Endodermal cell (in vitro differentiated cells): Measurements from ENCODE around the gene EEA1. TPM values are rescaled to one million over a fixed set of nuclear protein-coding genes. Genes with fewer than 3 reads are reported as not detected.

Experiments used
- DNase-seq: peaks from one replicate; pipeline ENCODE4 v3.0.0-alpha.2; 2017
- H3K27ac ChIP-seq: 2 replicates; pipeline ENCODE4 v1.5.1; 2013; ENCODE audit warnings: mild to moderate bottlenecking, low read depth, low read length, moderate library complexity
- H3K27me3 ChIP-seq: 2 replicates; pipeline ENCODE4 v1.6.1; 2013; ENCODE audit warnings: mild to moderate bottlenecking, low read length, moderate library complexity; ENCODE audit not compliant: insufficient read depth, control insufficient read depth, poor library complexity, severe bottlenecking
- H3K36me3 ChIP-seq: 2 replicates; pipeline ENCODE4 v1.7.0; 2013; ENCODE audit warnings: mild to moderate bottlenecking, low read length, moderate library complexity; ENCODE audit not compliant: control insufficient read depth, insufficient read depth
- H3K4me1 ChIP-seq: one replicate; pipeline ENCODE4 v1.7.0; 2013; ENCODE audit warnings: low read length; ENCODE audit not compliant: control insufficient read depth, insufficient read depth
- H3K4me3 ChIP-seq: 2 replicates; pipeline ENCODE4 v1.5.1; 2013; ENCODE audit warnings: mild to moderate bottlenecking, low read length, moderate library complexity
- H3K9ac ChIP-seq: 2 replicates; pipeline ENCODE4 v1.6.1; 2013; ENCODE audit warnings: mild to moderate bottlenecking, low read length, moderate library complexity; ENCODE audit not compliant: poor library complexity, severe bottlenecking; ENCODE audit errors: extremely low read depth
- H3K9me3 ChIP-seq: 2 replicates; pipeline ENCODE4 v1.6.1; 2013; ENCODE audit warnings: mild to moderate bottlenecking, low read length, moderate library complexity; ENCODE audit not compliant: control insufficient read depth
- H3K27ac Mint-ChIP-seq: 2 replicates; pipeline ENCODE4 v1.8.0; 2020; ENCODE audit warnings: mixed read lengths
- H3K27me3 Mint-ChIP-seq: 2 replicates; pipeline ENCODE4 v1.8.0; 2021; ENCODE audit warnings: mild to moderate bottlenecking, mixed read lengths; ENCODE audit not compliant: insufficient read depth
- H3K36me3 Mint-ChIP-seq: 2 replicates; pipeline ENCODE4 v1.8.0; 2020; ENCODE audit warnings: low read depth, mixed read lengths
- H3K4me1 Mint-ChIP-seq: 2 replicates; pipeline ENCODE4 v1.8.0; 2020; ENCODE audit warnings: mixed read lengths
- H3K4me3 Mint-ChIP-seq: 2 replicates; pipeline ENCODE4 v1.8.0; 2020; ENCODE audit warnings: mild to moderate bottlenecking, moderate library complexity, mixed read lengths
- H3K9me3 Mint-ChIP-seq: 2 replicates; pipeline ENCODE4 v1.8.0; 2020; ENCODE audit warnings: mild to moderate bottlenecking, mixed read lengths
- WGBS, 2 experiments: methylation state at CpG; one replicate each; pipeline versions ENCODE4 v1.1.5 to v1.1.7; 2013; ENCODE audit warnings: missing lambda C conversion rate in 2 of 2, mixed read lengths in 1 of 2; ENCODE audit not compliant: insufficient coverage in 1 of 2, insufficient read length in 1 of 2; 5-methylcytosine and 5-hydroxymethylcytosine counted together
- long read RNA-seq, 4 experiments: library from polyadenylated mRNA in 2 of 4; library from RNA in 1 of 4; library from capped mRNA in 1 of 4; stranded (forward) in 3 of 4; unstranded in 1 of 4; transcript quantifications; one replicate each; pipeline ENCODE4 v2.0.0, GENCODE V29; 2020 to 2021; ENCODE audit warnings: inconsistent platforms in 1 of 4
- polyA plus RNA-seq, 2 experiments: library from polyadenylated mRNA; stranded (reverse); fragments of 50-300 nt; gene quantifications; one replicate each; pipeline ENCODE4 v1.2.3, GENCODE V29; 2013
- total RNA-seq, 2 donors: library from RNA; stranded (reverse); fragmentation: NEBNext Ultra II Directional in 1 of 2; extraction: Animal tissue kit (Norgen Biotek cat#: 25700) in 1 of 2; gene quantifications; 2 replicates in 1 of 2; 3 replicates in 1 of 2; pipeline ENCODE4 v1.2.1, GENCODE V29; 2021
- TF ChIP-seq, protein P1 (sequence below): fragments of 200-600 bp; sonication (generic); conservative IDR thresholded peaks from 2 replicates; pipeline ENCODE4 v1.5.0; 2021; ENCODE audit warnings: antibody characterized with exemption, mild to moderate bottlenecking

The EEA1 gene
- total RNA-seq, result 10 to 100 TPM; 28.2 to 32.5 TPM
- 12.3 TPM for polyA plus RNA-seq (2013, experiment 1 of 2)
- 16.5 TPM for polyA plus RNA-seq (2013, experiment 2 of 2)
- long read RNA-seq, experiment 1, partial matches to known transcripts, result 1 of 10 reads
- long read RNA-seq, experiment 1, other reads (novel, unspliced or antisense), result 9 of 10 reads
- long read RNA-seq, experiment 2, full-length matches to known transcripts, result 8 of 33 reads
- long read RNA-seq, experiment 2, partial matches to known transcripts, result 18 of 33 reads
- long read RNA-seq, experiment 2, other reads (novel, unspliced or antisense), result 7 of 33 reads
- long read RNA-seq, experiment 3, full-length matches to known transcripts, result 1 of 86 reads
- long read RNA-seq, experiment 3, partial matches to known transcripts, result 80 of 86 reads
- long read RNA-seq, experiment 3, other reads (novel, unspliced or antisense), result 5 of 86 reads
- long read RNA-seq, experiment 4, partial matches to known transcripts, result 12 of 12 reads
- long read RNA-seq, experiment 4, other reads (novel, unspliced or antisense), result 0 of 12 reads

DNA sequence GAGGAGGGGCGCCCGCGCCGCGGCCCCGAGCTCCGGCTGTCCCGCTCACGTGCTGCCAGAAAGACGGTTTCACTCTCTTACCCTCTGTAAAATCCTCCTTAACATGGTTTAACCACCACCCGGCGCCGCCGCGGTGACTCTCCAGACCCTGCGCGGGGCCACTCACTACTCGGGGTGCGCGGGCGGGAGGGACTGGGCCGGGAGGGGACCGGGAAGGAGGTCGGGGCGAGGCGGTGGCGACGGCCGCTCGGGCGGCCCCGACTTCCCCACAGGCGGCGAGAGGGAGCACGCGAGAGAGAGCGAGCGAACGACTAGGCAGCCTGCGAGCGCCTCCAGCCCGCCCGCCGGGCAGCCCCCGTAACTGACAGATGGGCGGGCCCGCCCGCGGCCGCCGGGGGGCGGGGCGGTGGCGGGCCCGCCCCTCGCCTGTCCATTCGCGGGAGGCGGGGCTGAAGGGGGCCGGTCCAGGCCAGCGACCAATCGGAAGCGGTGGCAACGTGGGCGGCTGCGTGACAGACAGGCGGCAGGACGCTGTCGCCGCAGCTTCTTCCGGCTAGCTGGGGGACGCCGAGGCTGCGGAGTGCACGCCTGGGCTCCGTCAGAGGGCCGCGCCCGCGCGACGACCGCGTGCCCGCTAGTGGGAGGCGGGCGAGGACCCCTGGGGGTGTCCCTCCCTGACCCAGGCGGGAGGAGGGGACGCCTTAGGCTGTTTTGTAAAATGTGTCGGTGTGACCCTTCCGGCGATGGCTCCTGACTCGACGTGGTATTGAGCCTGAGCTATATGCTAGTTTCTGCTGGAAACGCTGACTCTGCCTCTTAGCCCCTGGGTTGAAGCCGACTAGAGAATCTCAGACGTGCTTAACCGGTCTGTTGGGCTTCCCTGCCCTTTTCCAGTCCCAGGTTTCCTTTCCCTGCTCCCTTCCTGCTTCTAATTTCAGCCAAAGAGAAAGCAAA is at the start of gene EEA1:
Gene EEA1, minus strand, starts transcription at position 334 of the 954 bp plus-strand sequence. Its CDS starts 229 bp downstream, at position 105.
- Histone ChIP-seq H3K36me3 (no peaks in the 10 kb centered on the region), H3K4me1 (peaks cover 3% of the 10 kb centered on the region), H3K9me3 (no peaks in the 10 kb centered on the region), H3K27me3 (no peaks in the 10 kb centered on the region), H3K4me3 (peak within 1 kb of the TSS; percentile 93), H3K9ac (peak within 1 kb of the TSS; percentile 82), H3K27ac (peak within 1 kb of the TSS; percentile 85)
- H3K4me1 Mint-ChIP-seq, result peaks cover 36% of the 10 kb centered on the region
- TF ChIP-seq, protein P1, sequence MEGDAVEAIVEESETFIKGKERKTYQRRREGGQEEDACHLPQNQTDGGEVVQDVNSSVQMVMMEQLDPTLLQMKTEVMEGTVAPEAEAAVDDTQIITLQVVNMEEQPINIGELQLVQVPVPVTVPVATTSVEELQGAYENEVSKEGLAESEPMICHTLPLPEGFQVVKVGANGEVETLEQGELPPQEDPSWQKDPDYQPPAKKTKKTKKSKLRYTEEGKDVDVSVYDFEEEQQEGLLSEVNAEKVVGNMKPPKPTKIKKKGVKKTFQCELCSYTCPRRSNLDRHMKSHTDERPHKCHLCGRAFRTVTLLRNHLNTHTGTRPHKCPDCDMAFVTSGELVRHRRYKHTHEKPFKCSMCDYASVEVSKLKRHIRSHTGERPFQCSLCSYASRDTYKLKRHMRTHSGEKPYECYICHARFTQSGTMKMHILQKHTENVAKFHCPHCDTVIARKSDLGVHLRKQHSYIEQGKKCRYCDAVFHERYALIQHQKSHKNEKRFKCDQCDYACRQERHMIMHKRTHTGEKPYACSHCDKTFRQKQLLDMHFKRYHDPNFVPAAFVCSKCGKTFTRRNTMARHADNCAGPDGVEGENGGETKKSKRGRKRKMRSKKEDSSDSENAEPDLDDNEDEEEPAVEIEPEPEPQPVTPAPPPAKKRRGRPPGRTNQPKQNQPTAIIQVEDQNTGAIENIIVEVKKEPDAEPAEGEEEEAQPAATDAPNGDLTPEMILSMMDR, result peak; percentile 40
- H3K27me3 Mint-ChIP-seq, result no peaks in the 10 kb centered on the region
- no peaks in the 10 kb centered on the region for H3K9me3 Mint-ChIP-seq
- 0% methylated on average over 36 to 98 of the region's 98 CpGs for WGBS, 2 experiments
- peak within 1 kb of the TSS; percentile 95 for H3K27ac Mint-ChIP-seq
- H3K4me3 Mint-ChIP-seq, result peak within 1 kb of the TSS; percentile 74
- H3K36me3 Mint-ChIP-seq, result no peaks in the 10 kb centered on the region
- peak; percentile 100 for DNase-seq

DNA sequence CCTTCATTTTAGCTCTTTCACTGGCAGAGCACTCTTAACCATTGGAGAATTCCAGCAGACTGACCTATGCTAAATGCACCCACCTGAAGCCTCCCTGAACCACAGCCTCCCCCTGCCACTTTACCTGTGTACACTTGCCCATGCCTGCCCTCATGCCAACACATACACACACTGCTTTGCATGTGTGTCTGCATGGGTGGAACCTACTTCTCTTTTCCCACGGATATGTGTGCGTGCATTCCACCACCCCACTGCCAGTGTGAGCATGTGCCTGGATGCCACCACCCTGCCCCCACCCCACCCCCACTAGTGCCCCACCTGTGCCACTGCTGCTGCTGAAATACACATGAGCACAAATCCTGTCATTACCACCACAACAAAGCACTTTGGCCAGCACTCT is 49.5 kb upstream of the EEA1 start:
- TF ChIP-seq, protein P1, result no peak
- WGBS, 2 experiments, result 95% methylated on average over 2 of the region's 2 CpGs; no CpG with 5 or more reads in 1 of the 2 experiments
- DNase-seq, result no peak
- H3K27ac Mint-ChIP-seq, result no peak overlapping the region
- Histone ChIP-seq H3K27ac (no peak overlapping the region), H3K9ac (no peak overlapping the region), H3K27me3 (no peaks in the 10 kb centered on the region), H3K4me1 (no peaks in the 10 kb centered on the region), H3K4me3 (no peak overlapping the region), H3K36me3 (no peaks in the 10 kb centered on the region), H3K9me3 (peaks cover 46% of the 10 kb centered on the region)
- H3K9me3 Mint-ChIP-seq, result peaks cover 42% of the 10 kb centered on the region
- H3K4me3 Mint-ChIP-seq, result no peak overlapping the region
- H3K36me3 Mint-ChIP-seq, result peaks cover 5% of the 10 kb centered on the region
- no peaks in the 10 kb centered on the region for H3K27me3 Mint-ChIP-seq
- peaks cover 5% of the 10 kb centered on the region for H3K4me1 Mint-ChIP-seq

DNA sequence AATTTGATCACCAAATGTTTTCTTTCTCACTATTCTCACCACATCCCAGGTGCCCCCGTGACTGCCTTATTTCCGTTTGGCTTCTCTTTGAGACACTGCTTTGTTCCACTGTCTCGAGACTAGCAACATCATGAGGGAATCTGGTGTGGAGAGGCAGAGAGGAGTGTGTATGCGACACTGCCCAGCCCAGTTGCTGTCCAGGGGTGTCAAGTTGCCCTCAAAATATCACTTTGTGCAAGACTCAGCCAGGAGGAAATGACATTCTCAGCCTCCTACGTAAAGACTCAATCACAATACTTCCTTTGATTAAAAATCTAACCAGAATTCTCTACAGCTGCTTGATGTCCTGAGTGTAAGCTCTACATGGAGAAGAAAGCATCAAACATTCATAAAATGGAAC is 48.2 kb upstream of the EEA1 start:
- Mint-ChIP-seq H3K4me1 (peaks cover 5% of the 10 kb centered on the region), H3K9me3 (peaks cover 45% of the 10 kb centered on the region), H3K4me3 (no peak overlapping the region), H3K27me3 (no peaks in the 10 kb centered on the region), H3K36me3 (peaks cover 5% of the 10 kb centered on the region), H3K27ac (no peak overlapping the region)
- H3K4me1 ChIP-seq, result no peaks in the 10 kb centered on the region
- no peak for DNase-seq
- WGBS, 2 experiments, result 89 to 100% methylated on average over 4 to 5 of the region's 5 CpGs
- no peak overlapping the region for H3K4me3 ChIP-seq
- H3K27me3 ChIP-seq, result no peaks in the 10 kb centered on the region
- H3K27ac ChIP-seq, result no peak overlapping the region
- peaks cover 43% of the 10 kb centered on the region for H3K9me3 ChIP-seq
- TF ChIP-seq, protein P1, result no peak
- H3K9ac ChIP-seq, result no peak overlapping the region
- H3K36me3 ChIP-seq, result no peaks in the 10 kb centered on the region
